Stomach smooth muscle (tissue), 2 donors: ENCODE results near the gene ANO3.

ENCODE experiments used
- H3K27ac ChIP-seq: one replicate; pipeline ENCODE4 v1.7.0; 2013; ENCODE audit warnings: mild to moderate bottlenecking, low read length, inconsistent platforms
- H3K27me3 ChIP-seq, 2 donors: one replicate each; pipeline ENCODE4 v1.7.0; 2013; ENCODE audit warnings: low read length in 2 of 2; ENCODE audit not compliant: insufficient read depth in 2 of 2, control insufficient read depth in 1 of 2
- H3K36me3 ChIP-seq, 2 donors: one replicate each; pipeline ENCODE4 v1.7.0; 2013; ENCODE audit warnings: low read length in 2 of 2; ENCODE audit not compliant: control insufficient read depth in 2 of 2, insufficient read depth in 2 of 2
- H3K4me1 ChIP-seq: one replicate; pipeline ENCODE4 v1.7.0; 2013; ENCODE audit warnings: low read length; ENCODE audit not compliant: control insufficient read depth, insufficient read depth
- H3K4me3 ChIP-seq, 2 donors: one replicate each; pipeline ENCODE4 v1.7.0; 2013; ENCODE audit warnings: low read length in 2 of 2
- H3K9ac ChIP-seq, 2 donors: one replicate each; pipeline ENCODE4 v1.7.0; 2013; ENCODE audit warnings: low read length in 2 of 2, mild to moderate bottlenecking in 1 of 2
- H3K9me3 ChIP-seq, 2 donors: one replicate each; pipeline ENCODE4 v1.7.0; 2013; ENCODE audit warnings: low read length in 2 of 2; ENCODE audit not compliant: control insufficient read depth in 2 of 2
- donor health status: healthy.
- donor health status: Pancreatic carcinoma.

The ANO3 gene

GRCh38 chr11:26483108-26483507 is 151.2 kb downstream of the ANO3 start:
- Histone ChIP-seq H3K4me1 (no peaks in the 10 kb centered on the region), H3K27ac (no peak overlapping the region), H3K36me3 (no peaks in the 10 kb centered on the region), H3K27me3 (no peaks in the 10 kb centered on the region), H3K9ac (no peak overlapping the region), H3K4me3 (no peak overlapping the region), H3K9me3 (peaks cover 0 to 2% of the 10 kb centered on the region in 2 donors)

GRCh38 chr11:26490546-26490945 is 158.6 kb downstream of the ANO3 start:
- H3K9me3 ChIP-seq, result no peaks in the 10 kb centered on the region
- no peak overlapping the region for H3K4me3 ChIP-seq
- H3K27ac ChIP-seq, result no peak overlapping the region
- no peaks in the 10 kb centered on the region for H3K36me3 ChIP-seq
- no peaks in the 10 kb centered on the region for H3K4me1 ChIP-seq
- no peaks in the 10 kb centered on the region for H3K27me3 ChIP-seq
- no peak overlapping the region for H3K9ac ChIP-seq

DNA sequence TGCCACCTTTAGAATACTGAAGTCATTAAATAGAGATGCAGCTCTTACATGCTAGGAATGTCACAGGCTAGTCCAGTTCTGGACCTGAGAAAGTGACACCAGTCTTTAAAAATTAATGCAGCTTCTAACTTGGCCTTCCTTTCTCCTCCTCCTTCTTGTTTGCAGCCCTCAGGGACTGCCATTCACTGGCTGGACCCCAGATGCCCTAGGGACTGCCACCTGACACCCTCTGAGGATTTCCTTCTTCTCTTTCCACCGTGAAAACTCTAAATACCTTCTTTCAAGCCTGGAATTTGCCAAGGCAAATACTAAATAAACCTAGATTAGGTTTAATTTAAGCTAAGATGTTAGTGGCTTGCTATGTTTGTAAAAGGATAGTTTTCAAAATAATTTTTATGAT is 161.7 kb downstream of the ANO3 start:
- H3K9me3 ChIP-seq, result no peaks in the 10 kb centered on the region
- H3K27ac ChIP-seq, result no peak overlapping the region
- no peaks in the 10 kb centered on the region for H3K4me1 ChIP-seq
- H3K36me3 ChIP-seq, result no peaks in the 10 kb centered on the region
- no peaks in the 10 kb centered on the region for H3K27me3 ChIP-seq
- H3K9ac ChIP-seq, result no peak overlapping the region
- H3K4me3 ChIP-seq, result no peak overlapping the region

- no peaks in the 10 kb centered on the region for H3K9me3 ChIP-seq
- no peak overlapping the region for H3K27ac ChIP-seq
- no peaks in the 10 kb centered on the region for H3K36me3 ChIP-seq
- no peaks in the 10 kb centered on the region for H3K4me1 ChIP-seq
- H3K27me3 ChIP-seq, result no peaks in the 10 kb centered on the region
- no peak overlapping the region for H3K4me3 ChIP-seq
- H3K9ac ChIP-seq, result no peak overlapping the region
Measured at GRCh38 chr11:26507229-26507628, 175.3 kb downstream of the ANO3 start.

DNA sequence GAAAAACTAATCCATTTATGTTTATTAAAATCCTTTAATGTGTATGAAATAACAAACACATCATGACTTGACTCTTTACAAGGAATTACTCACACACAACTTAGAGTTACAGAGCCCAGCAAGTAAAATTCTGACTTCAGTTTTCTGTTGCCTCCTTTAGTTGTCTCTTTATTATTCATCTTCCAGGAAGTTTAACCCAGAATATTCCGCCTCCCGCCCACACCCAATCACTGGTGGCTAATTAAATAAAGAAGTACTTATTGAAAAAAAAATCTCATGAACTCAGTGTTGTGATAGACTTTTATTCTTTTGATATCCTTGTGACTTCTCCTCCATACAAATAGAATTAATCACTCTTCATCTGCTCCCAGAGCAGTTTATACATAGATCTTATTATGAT is 178.2 kb downstream of the ANO3 start:
- Histone ChIP-seq H3K27me3 (no peaks in the 10 kb centered on the region), H3K27ac (no peak overlapping the region), H3K36me3 (no peaks in the 10 kb centered on the region), H3K9me3 (no peaks in the 10 kb centered on the region), H3K4me3 (no peak overlapping the region), H3K4me1 (no peaks in the 10 kb centered on the region), H3K9ac (no peak overlapping the region)

DNA sequence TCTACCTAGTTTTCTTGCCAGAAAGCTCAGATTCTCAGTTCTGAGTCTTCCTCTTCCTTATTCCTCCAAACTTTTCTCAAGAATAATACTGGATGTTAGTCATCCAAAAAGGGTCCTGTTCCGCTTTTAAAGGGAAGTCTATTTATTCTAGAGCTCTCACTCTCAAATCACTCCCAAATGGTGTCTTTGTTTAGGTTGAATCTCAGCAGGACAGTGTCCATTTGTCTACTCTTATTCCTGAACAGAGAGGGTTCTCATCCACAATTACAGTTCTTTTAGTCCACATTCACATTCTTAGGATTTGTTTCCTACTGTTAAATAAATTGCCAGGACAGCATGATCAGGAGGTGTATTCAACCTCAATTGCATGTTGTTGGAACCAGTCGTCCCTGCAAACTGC is 178.8 kb downstream of the ANO3 start:
- H3K4me3 ChIP-seq, result no peak overlapping the region
- H3K9me3 ChIP-seq, result no peaks in the 10 kb centered on the region
- no peak overlapping the region for H3K27ac ChIP-seq
- no peak overlapping the region for H3K9ac ChIP-seq
- H3K36me3 ChIP-seq, result no peaks in the 10 kb centered on the region
- H3K27me3 ChIP-seq, result no peaks in the 10 kb centered on the region
- no peaks in the 10 kb centered on the region for H3K4me1 ChIP-seq

DNA sequence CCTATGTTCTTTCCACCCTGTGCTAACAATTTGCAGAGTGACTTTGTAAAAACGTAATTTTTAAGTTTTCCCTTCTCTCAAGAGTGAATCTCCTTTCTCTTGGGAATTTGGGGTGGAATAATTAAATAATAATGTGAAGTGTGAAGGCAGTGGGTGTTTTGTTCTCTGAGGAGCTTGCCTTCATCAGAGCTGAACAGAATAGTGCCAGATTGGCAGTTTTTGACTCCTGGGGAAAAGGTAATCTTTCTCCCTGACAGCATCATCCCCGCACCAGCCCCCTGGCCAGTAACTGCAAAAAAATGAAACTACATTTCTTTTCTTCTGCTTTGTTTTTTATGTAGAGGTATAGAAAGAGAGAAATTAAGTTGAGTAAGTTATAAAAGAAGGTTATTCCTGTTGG is 180.3 kb downstream of the ANO3 start:
- no peaks in the 10 kb centered on the region for H3K27me3 ChIP-seq
- H3K4me3 ChIP-seq, result no peak overlapping the region
- H3K36me3 ChIP-seq, result no peaks in the 10 kb centered on the region
- H3K27ac ChIP-seq, result no peak overlapping the region
- no peaks in the 10 kb centered on the region for H3K4me1 ChIP-seq
- no peak overlapping the region for H3K9ac ChIP-seq
- H3K9me3 ChIP-seq, result no peaks in the 10 kb centered on the region

GRCh38 chr11:26519469-26519868 is 187.5 kb downstream of the ANO3 start:
- H3K27me3 ChIP-seq, result no peaks in the 10 kb centered on the region
- H3K4me3 ChIP-seq, result no peak overlapping the region
- H3K9ac ChIP-seq, result no peak overlapping the region
- H3K9me3 ChIP-seq, result no peaks in the 10 kb centered on the region
- no peaks in the 10 kb centered on the region for H3K4me1 ChIP-seq
- H3K36me3 ChIP-seq, result no peaks in the 10 kb centered on the region
- no peak overlapping the region for H3K27ac ChIP-seq

GRCh38 chr11:26522912-26523610 is 191.1 kb downstream of the ANO3 start:
- no peaks in the 10 kb centered on the region for H3K9me3 ChIP-seq
- no peak overlapping the region for H3K4me3 ChIP-seq

DNA sequence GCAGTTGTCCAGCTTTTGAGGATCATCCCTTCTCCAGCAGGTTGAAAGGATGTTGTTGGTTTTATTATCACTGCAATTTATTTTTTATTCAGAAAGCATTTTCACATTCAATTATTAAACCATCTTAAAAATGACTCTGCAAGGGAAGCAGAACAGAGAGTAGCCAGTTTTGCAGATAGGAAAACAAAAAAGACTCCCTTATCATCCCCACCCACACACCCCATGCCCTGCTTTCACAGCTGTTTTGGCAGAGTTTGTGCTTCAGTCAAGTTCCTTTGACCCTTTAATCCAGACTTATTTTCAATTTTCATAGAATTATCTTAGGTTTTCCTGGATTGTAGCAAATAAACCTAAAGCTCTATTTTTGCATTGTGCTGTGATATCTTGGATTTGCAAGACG is 195.8 kb downstream of the ANO3 start:
- Histone ChIP-seq H3K4me3 (no peak overlapping the region), H3K36me3 (no peaks in the 10 kb centered on the region), H3K27me3 (no peaks in the 10 kb centered on the region), H3K9ac (no peak overlapping the region), H3K9me3 (no peaks in the 10 kb centered on the region), H3K4me1 (no peaks in the 10 kb centered on the region), H3K27ac (no peak overlapping the region)

More at GRCh38 chr11:26522912-26523610, 191.1 kb downstream of the ANO3 start:
- Histone ChIP-seq H3K4me1 (no peaks in the 10 kb centered on the region), H3K36me3 (no peaks in the 10 kb centered on the region), H3K27me3 (no peaks in the 10 kb centered on the region), H3K27ac (no peak overlapping the region), H3K9ac (no peak overlapping the region)

DNA sequence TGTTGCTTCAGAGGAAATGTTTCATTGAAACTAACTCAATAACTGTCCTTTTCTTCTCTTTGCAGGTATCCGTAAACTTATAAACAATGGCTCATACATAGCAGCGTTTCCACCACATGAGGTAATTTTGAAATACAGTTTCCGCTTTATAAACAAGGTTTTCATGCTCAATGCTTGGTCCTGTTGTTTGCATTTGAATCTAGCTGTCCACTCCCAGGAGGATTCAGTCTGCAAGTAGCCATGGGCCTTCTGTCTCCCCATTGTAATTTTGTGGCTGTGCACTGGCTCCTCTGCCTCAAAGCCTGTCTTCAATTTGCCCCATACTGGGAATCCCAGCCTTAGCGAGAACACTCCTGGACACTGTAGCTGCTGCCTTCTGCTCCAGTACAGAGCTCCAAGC is 205.4 kb downstream of the ANO3 start:
- Histone ChIP-seq H3K9ac (no peak overlapping the region), H3K4me3 (no peak overlapping the region), H3K27ac (no peak overlapping the region), H3K36me3 (no peaks in the 10 kb centered on the region), H3K4me1 (no peaks in the 10 kb centered on the region), H3K9me3 (no peaks in the 10 kb centered on the region), H3K27me3 (no peaks in the 10 kb centered on the region)
